ENCODE measurements around the gene ST6GALNAC2.

The ST6GALNAC2 gene

GRCh38 chr17:76540381-76541300 lies 45.0 kb downstream of the ST6GALNAC2 start (continued):
- no peak for TF ChIP-seq ZNF776 (tag by site-specific recombination; IDR thresholded peaks at IDR 0.05; ENCODE audit: borderline replicate concordance)
- no peak for TF ChIP-seq ZNF324 (tag by site-specific recombination; IDR thresholded peaks at IDR 0.05)
- TF ChIP-seq ZNF169 (tag by site-specific recombination; IDR thresholded peaks at IDR 0.05) = no peak
- TF ChIP-seq ZNF501 (tag by site-specific recombination; IDR thresholded peaks at IDR 0.05) = peak; percentile 64; the same call in 1 of the 2 replicates
- 0 out of 2 replicates have a peak, but pooled peaks have one; percentile 29 for TF ChIP-seq PRDM4 (tag by site-specific recombination; IDR thresholded peaks at IDR 0.05)
- no peak for TF ChIP-seq ZNF175 (tag by site-specific recombination; IDR thresholded peaks at IDR 0.05)
- no peak for TF ChIP-seq ZNF785 (tag by site-specific recombination; IDR thresholded peaks at IDR 0.05)
- no peak for TF ChIP-seq ZNF837 (tag by site-specific recombination; IDR thresholded peaks at IDR 0.05)
- no peak for TF ChIP-seq GLI4 (tag by site-specific recombination; IDR thresholded peaks at IDR 0.05)
- TF ChIP-seq ZNF747 (tag by site-specific recombination; IDR thresholded peaks at IDR 0.05) = no peak
- no peak for TF ChIP-seq ZNF311 (tag by site-specific recombination; IDR thresholded peaks at IDR 0.05; ENCODE audit: borderline replicate concordance)
- no peak for TF ChIP-seq ZNF214 (tag by site-specific recombination; IDR thresholded peaks at IDR 0.05; ENCODE audit: borderline replicate concordance)
- TF ChIP-seq, protein P1, sequence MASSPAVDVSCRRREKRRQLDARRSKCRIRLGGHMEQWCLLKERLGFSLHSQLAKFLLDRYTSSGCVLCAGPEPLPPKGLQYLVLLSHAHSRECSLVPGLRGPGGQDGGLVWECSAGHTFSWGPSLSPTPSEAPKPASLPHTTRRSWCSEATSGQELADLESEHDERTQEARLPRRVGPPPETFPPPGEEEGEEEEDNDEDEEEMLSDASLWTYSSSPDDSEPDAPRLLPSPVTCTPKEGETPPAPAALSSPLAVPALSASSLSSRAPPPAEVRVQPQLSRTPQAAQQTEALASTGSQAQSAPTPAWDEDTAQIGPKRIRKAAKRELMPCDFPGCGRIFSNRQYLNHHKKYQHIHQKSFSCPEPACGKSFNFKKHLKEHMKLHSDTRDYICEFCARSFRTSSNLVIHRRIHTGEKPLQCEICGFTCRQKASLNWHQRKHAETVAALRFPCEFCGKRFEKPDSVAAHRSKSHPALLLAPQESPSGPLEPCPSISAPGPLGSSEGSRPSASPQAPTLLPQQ (tag by site-specific recombination; IDR thresholded peaks at IDR 0.05) = no peak
- TF ChIP-seq BCL6B (tag by site-specific recombination; IDR thresholded peaks at IDR 0.05) = no peak
- no peak for TF ChIP-seq ZNF426 (tag by site-specific recombination; IDR thresholded peaks at IDR 0.05)
- TF ChIP-seq ZNF366 (tag by site-specific recombination; conservative IDR thresholded peaks at IDR 0.05) = peak; percentile 98
- no peak for TF ChIP-seq SALL2 (tag by site-specific recombination; IDR thresholded peaks at IDR 0.05; ENCODE audit: borderline replicate concordance)
- TF ChIP-seq ZNF561 (tag by site-specific recombination; IDR thresholded peaks at IDR 0.05; ENCODE audit: borderline replicate concordance) = no peak
- no peak for TF ChIP-seq ZNF596 (tag by site-specific recombination; IDR thresholded peaks at IDR 0.05)
- TF ChIP-seq ZNF19 (tag by site-specific recombination; IDR thresholded peaks at IDR 0.05; ENCODE audit: low read depth) = no peak
- TF ChIP-seq PRDM10 (tag by site-specific recombination; IDR thresholded peaks at IDR 0.05) = peak; percentile 93
- peak; percentile 64 for TF ChIP-seq ZNF24 (tag by site-specific recombination; IDR thresholded peaks at IDR 0.05)
- no peak for TF ChIP-seq ZNF571 (tag by site-specific recombination; IDR thresholded peaks at IDR 0.05)
- no peak for TF ChIP-seq ZNF280D (tag by site-specific recombination; IDR thresholded peaks at IDR 0.05)
- TF ChIP-seq ZNF645 (tag by site-specific recombination; IDR thresholded peaks at IDR 0.05) = no peak
- TF ChIP-seq ZNF658 (tag by site-specific recombination; IDR thresholded peaks at IDR 0.05) = no peak
